Urothelium cell line (cell line): ENCODE data around the gene VCX3B.
A peak's percentile ranks its signal among the peaks of the same experiment; 100 is the strongest.
"Not testable (repeated sequence)": the region's sequence is repeated elsewhere in the genome, so short reads cannot be mapped to it uniquely, and the experiment has no call there.

Source experiments
- DNase-seq: peaks from one replicate; pipeline ENCODE4 v3.0.0; 2011; ENCODE audit warnings: low spot score, mixed read lengths
- FAIRE-seq: peaks from 2 replicates; lab custom pipeline; 2011; peaks lifted over from hg19 to GRCh38; lab: Jason Lieb, UNC

VCX3B gene

DNA sequence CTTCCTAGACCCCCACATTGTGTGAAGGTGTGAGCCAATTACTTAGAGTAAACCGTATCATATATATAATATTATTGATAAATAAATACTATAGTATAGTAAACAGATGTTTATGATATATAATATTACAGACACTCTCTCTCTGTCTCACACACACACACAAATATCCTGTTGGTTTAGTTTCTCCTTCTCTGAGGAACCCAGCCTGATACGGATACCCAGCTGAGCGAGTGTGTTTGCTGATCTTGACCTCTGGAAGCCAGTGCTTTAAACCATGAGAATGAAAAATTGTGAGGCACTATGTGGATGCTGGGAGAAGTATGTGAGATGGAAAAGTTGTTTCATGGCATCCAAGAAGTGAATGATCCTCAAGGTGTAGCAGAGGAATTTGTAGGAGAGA, at the start of gene VCX3B:
Gene VCX3B (plus strand): TSS at position 301 of the 400 bp plus-strand sequence. CDS start 621 bp downstream, outside the sequence.
- DNase-seq, FAIRE-seq: not testable (repeated sequence)

DNA sequence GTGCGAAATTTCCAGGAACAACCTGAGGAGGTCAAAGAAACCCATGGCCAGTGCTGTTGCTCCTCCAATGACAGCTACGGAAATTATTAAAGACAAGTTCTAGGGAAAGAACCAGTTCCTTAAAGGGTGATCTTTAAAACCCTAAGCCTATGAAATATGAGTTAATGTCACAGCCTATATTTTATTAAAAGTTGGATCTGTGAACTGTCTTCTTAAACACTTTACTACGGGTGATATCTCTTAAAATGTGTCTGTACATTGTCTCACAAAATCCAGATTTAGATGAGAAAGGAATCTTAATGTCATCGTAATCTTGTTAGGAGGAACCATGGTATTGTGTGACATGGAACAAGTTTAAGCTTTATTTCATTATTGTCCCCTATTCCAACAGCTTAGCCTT, 46.3 kb upstream of the VCX3B start:
- DNase-seq (no peak), FAIRE-seq (no peak)

DNA sequence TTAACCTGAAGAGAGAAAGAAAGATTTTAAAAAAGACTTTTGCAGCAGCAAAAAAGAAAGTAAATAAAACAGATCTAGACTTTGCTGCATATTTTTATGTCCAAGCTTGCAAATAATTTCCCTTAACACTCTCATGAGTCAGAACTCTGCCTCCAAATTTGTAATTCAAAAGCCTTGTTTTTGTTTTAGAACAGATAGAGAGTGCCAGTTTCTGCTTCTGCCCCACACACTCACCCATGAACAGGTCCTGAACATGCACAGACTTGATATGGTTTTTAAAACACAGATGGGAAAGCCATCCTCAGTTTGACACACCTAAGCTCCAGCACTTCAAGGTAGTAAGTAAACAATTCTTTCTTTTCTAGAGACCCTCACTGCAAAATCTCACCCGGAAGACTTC, 39.7 kb upstream of the VCX3B start:
- DNase-seq = no peak
- no peak for FAIRE-seq

DNA sequence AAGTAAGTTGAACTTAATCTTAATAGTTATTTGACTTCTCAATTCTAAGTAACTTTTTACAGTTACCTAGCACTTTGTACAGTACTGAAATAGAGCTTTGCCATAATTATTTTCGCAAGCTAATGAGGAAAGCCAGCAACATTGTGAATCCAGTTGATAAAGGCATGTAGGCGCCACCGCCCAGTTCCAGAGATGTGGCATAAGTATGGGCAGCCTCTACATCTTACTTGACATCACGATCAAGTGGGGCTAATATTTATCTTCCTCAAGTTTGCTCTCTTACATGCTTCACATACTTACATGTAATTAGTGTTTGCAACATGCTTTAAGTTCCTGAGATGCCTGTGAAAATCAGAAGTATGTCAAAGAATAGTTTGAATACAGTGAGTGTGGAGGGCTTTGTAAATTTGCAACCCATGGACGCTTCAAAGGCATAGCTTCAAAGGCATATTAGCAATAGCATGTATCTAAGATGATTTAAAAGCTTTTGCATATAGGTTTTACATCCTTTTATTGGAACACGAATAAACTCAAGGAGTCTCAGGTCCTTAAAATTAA, 34.9 kb upstream of the VCX3B start:
- FAIRE-seq = no peak
- no peak for DNase-seq

DNA sequence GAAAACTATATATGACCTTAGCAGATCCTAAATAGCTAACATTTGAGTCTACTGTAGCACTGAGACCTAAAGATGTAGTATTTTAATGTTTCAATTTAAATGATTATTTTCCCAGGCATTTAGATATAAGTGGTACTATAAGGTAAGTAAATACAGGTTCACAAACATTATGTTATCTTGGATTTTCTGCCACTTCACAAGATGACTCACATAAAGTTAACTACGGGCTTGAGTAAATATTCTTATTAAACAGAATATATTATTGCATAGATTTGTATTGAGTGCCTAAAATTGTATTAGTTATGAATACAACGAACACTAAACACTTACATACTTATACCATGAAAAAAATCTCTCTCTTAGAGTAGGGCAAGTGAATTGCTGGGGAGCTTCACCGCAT, 34.2 kb upstream of the VCX3B start:
- DNase-seq = no peak
- FAIRE-seq = no peak

DNA sequence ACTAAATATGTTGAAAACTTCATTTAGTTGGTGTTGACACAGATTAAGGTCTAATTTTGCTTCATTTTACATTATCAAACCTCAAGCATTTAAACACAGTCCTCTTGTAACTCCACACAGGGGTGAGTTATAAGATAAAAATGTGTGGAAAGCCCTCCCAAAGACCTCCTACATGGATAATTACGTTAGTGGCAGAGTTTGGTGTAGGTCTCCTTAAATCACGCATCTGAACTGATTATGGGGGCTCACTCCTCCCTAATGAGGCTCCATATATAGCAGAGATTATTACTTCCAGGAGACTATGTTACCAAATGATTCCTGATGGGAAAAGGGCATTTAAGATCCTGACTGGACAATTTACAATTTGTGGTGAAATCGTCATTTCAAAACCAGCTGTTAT, 32.2 kb upstream of the VCX3B start:
- FAIRE-seq (no peak), DNase-seq (no peak)

DNA sequence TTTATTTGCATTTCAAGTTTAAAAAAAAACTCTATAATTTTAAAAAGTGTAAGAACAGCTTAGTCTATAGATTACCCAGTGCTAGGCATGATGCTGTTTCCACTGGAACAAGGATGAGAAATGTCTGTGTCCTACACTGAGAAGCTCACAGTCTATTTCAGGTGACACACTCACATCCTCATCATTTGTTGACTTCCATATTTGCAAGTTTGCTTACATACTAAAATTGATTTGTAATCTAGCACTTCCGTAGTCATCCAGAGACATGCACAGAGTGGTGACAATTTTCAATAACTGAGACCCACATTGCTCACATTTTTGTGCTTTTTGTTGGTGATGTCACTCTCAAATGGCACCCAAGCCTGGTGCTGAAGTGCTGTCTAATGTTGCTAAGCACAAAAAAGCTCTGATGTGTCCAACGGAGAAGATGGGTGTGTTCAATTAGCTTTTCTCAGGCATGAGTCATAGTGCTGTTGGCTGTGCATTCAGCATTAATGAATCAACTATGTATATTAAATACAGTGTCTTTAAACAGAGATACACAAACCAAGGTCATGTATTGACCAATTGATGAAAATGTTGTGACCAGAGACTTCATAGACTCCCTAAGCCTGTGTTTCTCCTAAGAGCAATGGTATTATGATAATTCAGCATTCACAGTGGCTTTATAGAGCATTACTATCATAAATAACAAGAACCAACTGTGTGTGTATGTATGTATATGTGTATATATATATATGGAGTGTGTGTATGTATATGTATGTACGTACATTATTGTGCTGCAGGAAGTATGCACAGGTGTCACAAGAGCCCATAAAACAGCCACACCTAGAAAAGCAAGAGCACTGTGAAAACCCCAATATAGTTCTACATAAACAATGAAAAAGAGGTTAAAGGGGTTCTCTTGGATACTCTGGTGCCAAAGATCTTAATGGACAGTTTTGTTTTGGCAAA, 31.2 kb upstream of the VCX3B start:
- DNase-seq = no peak
- no peak for FAIRE-seq

DNA sequence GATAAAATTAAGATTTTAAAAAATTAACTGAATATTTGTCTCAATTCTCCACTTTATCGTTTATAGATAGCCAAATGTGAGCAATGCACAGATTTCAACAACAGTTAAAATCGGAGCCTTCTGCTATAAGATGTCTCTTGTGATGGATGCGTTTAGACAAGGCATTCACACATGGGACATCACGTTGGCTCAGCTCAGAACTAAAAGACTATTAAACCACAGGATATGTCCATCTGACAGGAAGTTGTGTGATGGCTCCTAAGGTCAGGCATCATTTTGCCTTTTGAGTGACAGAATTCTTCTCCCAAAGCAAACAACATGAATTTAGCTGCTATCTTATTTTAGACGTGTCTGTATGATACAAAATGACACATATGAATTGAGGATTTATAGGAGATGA, 17.3 kb upstream of the VCX3B start:
- no peak for FAIRE-seq
- no peak for DNase-seq

DNA sequence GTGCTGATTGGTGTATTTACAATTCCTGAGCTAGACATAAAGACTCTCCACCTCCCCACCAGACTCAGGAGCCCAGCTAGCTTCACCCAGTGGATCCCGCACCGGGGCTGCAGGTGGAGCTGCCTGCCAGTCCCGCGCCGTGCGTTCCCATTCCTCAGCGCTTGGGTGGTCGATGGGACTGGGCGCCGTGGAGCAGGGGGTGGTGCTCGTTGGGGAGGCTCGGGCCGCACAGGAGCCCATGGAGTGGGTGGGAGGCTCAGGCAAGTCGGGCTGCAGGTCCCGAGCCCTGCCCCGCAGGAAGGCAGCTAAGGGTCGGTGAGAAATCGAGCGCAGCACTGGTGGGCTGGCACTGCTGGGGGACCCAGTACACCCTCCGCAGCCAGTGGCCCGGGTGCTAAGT, 12.3 kb upstream of the VCX3B start:
- not testable (repeated sequence) for FAIRE-seq, DNase-seq

DNA sequence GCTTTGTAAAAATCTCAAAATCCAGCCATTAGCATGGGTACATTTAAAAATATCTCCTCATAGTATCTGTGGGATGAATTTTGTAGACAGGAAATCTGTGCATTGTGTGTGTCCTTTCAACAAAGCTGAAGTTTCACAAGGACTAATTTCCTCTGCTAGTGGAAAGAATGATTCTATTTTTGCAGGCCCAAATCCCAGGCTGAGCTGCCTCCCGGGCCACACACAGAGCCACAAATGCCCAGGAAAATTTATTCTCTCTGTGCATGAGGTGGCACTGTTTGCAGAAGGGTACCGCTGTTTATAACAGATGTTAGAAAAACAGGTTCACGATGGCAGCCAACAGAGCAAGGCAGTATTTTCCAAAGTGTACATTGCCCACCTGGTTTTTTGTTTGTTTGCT, 11.0 kb upstream of the VCX3B start:
- FAIRE-seq (no peak), DNase-seq (no peak)

DNA sequence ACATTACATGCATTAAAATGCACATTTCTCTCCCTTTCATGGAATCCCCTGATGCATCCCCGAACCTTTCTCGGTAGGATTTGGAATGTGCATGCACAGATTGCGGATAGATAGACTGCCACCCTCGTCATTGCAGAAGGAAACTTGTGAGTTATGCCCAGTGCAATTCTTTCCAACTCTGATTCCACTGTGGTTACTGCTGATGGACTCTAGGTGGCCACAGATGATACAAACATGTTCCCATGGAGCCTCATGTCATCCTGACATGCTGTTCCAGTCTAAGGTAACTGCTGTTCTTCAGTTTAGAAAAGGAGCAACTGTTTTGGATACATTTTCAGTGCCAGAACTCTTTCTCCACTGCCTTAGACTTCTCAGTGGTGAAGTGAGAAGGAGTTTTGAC, 9.1 kb upstream of the VCX3B start:
- FAIRE-seq (no peak), DNase-seq (peak; percentile 2)

DNA sequence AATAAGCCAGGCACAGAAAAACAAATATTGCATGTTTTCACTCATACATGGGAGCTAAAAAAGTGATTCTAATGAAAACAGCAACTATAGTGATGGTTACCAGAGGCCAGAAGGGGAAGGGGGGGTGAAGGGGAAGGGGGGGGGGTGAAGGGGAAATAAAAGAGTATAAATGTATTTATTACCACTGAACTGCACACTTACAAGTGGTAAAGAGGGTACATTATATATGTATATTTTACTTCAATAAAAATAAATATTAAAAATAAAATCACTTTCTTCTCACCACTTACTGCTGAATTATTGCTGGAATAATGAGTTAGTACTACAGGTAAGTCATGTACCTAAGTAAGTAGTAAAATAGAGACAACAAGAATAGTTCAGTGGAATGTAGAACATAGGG, 2.1 kb upstream of the VCX3B start:
- no peak for FAIRE-seq
- no peak for DNase-seq

DNA sequence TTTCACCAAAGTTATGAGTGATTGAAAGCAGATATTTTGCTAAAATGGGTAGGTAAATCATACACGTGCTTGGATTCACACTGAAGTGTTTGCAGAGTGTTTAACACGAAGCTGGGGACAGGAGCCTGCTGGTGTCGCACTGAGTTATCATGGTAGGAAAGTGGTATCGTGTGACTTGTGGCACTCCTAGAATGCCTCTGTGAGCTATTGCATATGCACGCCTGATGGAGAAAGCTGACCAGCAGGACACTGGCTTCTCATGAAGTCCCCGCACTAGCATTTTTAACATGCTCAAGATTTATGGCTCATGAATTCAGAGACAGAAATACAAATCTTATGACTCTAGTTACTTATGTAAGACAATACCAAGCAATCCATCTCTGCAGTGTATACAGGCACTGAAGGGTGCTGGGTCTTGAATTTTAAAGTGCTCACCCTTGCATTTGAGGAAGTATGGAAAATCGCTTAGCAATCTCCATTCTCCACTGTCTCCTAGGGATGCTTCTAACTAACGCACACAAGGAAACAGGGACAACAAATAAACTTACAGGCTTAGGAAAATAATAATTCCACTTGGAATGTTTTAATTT, 19.8 kb downstream of the VCX3B start:
- FAIRE-seq (no peak), DNase-seq (no peak)

DNA sequence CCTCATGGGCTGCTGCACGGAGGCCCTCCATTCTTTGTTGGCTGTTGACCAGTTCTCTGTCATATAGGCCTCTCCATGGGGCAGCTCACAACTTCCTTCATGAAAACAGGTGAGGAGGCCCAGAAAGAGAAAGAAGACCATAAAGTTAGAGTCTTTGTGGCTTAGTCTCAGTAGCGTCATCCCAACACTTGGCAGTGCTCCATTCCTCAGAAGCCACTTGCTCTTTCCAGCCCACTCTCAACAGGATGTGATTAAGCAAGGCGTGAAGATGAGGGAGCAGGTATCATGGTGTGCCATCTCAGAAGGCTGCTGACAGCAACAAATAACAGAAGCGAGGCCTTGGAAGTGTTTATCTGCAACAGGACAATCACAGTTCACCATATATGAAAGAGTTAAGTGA, 30.4 kb downstream of the VCX3B start:
- DNase-seq = peak; percentile 2
- not testable (repeated sequence) for FAIRE-seq

DNA sequence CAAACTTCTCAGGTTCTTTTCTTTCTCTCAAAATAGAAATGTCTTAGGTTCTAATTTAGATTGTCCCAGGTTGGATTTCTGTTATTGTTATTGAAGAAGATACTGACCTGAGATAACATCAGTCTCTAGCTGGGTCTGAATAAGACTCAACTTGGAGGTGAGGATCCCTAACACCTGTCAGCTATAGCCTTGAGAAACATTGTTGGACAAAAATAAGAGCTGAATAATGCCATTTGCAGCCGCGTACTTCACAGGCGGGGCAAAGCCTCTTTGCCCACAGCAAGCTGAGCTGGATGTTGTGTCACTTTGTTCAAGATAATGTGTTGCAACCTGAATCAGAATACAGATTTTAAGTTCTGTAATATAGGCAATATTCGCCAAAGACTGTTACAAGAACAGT, 35.6 kb downstream of the VCX3B start:
- DNase-seq (no peak), FAIRE-seq (no peak)

DNA sequence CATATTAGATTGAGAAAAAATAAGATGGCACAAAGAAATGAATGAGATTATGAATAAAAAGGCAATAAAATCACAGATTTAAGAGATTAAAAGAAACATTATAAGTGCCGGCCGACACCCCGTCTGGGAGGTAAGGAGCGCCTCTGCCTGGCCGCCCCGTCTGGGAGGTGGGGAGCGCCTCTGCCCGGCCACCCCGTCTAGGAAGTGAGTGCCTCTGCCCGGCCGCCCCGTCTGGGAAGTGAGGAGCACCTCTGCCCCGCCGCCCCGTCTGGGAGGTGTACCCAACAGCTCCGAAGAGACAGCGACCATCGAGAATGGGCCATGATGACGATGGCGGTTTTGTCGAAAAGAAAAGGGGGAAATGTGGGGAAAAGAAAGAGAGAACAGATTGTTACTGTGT, 37.5 kb downstream of the VCX3B start:
- FAIRE-seq, DNase-seq: not testable (repeated sequence)

DNA sequence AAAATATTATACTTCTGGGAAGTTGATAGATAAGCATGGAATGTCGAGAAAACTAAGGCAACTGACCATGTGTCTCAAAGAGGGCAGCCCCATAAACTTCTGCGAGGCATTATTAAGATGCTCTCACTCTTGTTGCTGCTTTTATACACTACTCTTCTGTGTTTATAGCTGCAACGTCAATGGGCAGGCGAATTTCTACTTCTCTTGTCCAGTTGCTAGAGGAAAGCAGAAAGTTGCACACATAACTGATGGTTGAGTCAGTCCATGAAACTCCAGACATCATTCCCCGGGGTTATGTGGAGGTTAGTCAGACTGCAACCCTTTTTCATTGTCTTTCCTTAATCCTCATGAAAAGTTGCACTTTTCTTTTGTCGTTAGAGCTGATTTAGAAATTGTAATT, 39.8 kb downstream of the VCX3B start:
- DNase-seq (peak; percentile 24), FAIRE-seq (no peak)
